Stimulated activated CD4-positive, alpha-beta T cell treated with anti-CD3 and anti-CD28 coated beads, Interleukin-15, amount 100 ng/mL, for 1 hour (primary cell): ENCODE results near the gene FOXP1.

Experiments used
- DNase-seq, 2 donors: peaks; one replicate each; pipeline ENCODE4 v3.0.0-alpha.2; 2020; ENCODE audit warnings: low read depth in 1 of 2, low spot score in 1 of 2

Gene FOXP1

DNA sequence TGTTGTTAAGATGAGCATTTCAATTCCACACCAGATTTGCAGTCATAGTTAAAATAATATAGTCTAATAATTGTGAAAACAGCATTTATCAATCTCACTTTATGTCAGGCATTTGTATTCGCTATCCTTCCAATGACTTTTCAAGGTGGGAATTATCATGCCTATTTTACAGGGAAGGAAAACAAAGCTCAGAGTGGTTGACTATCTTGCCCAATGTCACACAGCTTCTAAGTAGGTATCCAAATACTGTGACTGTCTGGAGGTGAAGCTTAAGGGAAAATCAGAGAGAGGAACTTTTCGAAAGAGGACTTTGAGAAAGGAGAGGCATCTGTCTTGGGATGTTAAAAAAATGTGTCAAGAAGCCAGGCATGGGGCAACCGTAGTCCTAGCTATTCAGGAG, 443.1 kb downstream of the FOXP1 start:
- DNase-seq, result no peak

DNA sequence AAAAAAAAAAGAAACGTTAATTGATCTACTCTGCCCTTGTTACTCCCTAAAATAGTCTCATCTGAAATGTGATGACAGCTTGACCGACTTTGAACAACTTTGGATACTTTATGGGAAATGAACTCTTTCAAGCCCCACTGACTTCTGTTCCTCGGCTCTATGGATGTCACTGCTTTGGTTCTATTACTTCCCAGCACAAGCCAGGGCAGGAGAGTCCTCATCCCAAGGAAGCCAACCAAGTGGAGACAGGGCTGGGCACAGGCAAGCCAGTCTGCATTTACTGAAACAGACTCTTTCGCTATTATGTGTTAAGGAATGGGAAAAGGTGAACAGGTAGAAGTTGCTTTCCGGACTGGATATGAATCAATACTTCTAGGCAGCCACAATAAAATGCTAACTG, 444.0 kb downstream of the FOXP1 start:
- no peak for DNase-seq

- no peak for DNase-seq
Observed at GRCh38 chr3:71138410-71138809, 445.1 kb downstream of the FOXP1 start.

GRCh38 chr3:71136276-71136675, 447.3 kb downstream of the FOXP1 start:
- no peak for DNase-seq

- DNase-seq, result no peak
Observed at GRCh38 chr3:71135373-71136088, 448.0 kb downstream of the FOXP1 start.

GRCh38 chr3:71134521-71134920, 449.0 kb downstream of the FOXP1 start:
- no peak for DNase-seq

GRCh38 chr3:71133865-71134264, 449.7 kb downstream of the FOXP1 start:
- no peak for DNase-seq

DNA sequence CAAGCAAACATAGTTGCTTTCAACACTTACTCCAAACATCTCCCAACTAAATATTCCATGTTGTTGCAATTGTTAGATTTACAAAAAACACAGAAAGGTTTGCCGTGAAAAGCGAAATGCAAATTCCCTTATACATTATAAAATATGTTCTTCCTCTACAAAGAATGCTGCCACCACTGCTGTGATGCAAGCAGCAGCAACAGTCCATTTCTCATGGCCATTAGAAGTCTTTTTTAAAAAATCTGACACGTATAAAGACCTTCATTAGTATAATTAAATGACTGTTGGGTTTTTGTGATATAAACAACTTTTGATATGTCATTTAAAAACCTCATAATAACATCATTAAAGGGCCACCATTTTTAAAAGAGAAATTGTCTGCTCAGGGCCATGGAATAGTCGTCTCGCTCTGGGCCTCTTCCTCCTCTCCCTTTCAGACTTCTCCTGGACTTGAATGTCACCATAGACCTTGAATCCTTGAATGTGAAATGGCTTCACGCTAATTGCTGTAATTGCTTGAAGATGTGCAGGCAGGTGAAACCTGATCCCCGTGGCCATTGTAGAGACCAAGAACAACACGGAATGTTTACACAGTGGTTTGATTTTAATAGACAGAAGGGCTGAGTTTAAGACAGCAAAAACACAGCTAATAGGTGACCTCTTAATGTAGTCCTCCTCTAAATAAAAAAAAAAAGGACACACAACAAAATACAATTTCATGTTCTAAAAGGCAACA, 450.4 kb downstream of the FOXP1 start:
- DNase-seq, result no peak

- no peak for DNase-seq
Observed at GRCh38 chr3:71131375-71132314, 451.9 kb downstream of the FOXP1 start.

DNA sequence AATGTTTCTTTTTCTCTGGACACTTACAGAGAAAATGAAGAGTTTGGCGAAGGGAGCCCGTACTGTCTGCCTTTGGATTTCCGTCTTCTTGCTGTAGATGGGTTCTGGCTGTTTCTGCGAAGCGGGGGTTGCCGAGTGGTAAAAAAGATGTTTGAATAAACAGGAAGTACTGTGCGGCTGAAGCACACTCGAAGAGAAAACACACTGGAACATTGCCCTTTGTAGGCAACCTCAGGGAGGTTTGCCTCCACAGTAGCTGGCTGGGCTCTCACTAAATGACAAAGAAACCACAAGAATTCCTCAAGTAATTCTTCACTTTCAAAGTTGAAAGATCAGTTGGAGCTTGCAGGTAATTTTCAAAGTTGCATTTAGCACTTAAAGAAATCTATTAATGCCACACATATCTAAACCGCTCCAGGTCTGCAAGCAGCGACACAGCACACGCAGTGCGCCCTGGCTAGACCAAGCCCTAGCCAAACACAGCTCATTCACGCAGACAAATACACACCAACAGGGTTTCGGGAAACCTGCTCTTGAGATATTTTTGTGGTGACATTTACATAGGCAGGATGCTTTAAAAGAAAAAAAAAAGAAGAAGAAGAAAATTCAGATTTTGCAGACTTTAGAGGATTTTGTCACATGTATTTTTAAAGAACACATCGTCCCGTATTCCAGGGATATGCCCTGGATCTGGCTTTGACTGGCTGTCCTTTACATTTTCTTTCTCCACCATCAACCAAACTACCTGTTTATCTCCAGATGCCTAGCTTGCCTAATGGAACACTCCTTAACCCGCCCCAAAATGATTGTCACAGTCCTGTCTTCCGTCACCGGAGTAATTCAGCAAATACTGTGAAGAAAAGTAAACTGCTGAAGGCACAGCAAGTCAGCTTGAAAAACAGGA, 452.8 kb downstream of the FOXP1 start:
- DNase-seq, result peak; percentile 39 to 48

- no peak for DNase-seq
Observed at GRCh38 chr3:71129611-71130431, 453.7 kb downstream of the FOXP1 start.

GRCh38 chr3:71128961-71129360, 454.6 kb downstream of the FOXP1 start:
- DNase-seq, result no peak

- no peak for DNase-seq
Observed at GRCh38 chr3:71127844-71128243, 455.7 kb downstream of the FOXP1 start.

GRCh38 chr3:71127052-71127831, 456.3 kb downstream of the FOXP1 start:
- no peak for DNase-seq

GRCh38 chr3:71125738-71126137, 457.8 kb downstream of the FOXP1 start:
- no peak for DNase-seq

GRCh38 chr3:71124048-71124447, 459.5 kb downstream of the FOXP1 start:
- DNase-seq, result no peak

GRCh38 chr3:71122641-71123040, 460.9 kb downstream of the FOXP1 start:
- DNase-seq, result no peak

DNA sequence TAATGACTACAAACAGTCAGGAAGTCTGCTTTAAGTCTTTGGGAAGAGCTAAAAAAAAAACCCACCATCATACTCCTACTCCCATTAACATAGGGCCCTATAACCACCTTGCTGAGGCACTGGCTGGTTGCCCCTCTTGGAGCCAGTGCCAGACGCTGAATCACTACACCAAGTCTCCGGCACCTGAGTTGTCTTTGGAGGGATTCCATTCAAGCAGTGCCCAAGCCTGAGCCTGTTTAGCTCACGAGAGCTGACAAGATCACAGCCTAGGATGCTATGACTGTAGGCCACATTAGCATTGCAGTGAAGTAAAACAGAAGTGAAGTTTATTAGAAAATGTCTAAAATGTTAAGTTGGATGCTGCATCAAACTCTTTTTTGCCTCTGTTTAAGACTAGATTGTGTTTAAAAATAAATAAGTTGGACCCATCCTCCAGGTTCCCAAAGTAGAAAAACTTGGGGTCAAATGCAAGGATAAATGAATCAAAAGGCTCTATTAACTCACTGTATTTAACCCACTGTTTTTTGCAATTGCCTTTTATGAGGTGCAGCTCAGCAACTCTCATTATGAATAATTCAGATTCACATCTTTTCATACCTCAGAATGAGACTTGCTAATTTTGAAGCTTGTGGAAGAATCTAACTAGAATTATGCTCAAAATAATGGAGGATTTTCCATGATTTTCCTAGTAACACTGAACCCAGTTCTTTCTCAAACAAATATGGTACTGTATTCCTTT, 461.9 kb downstream of the FOXP1 start:
- DNase-seq, result no peak
